Mesenchymal stem cell (in vitro differentiated cells and primary cell): ENCODE results near the gene SKA1.
"Not testable (repeated sequence)": the region's sequence is repeated elsewhere in the genome, so short reads cannot be mapped to it uniquely, and the experiment has no call there.

Experiments used
- DNase-seq: peaks from one replicate; pipeline ENCODE4 v3.0.0-alpha.2; 2013
- H2AFZ ChIP-seq: one replicate; pipeline ENCODE4 v1.6.1; 2013; ENCODE audit warnings: low read depth, mild to moderate bottlenecking, control low read depth, inconsistent platforms, low read length, moderate library complexity
- H2AK5ac ChIP-seq: 2 replicates; pipeline ENCODE4 v1.6.1; 2013; ENCODE audit warnings: low read length, moderate library complexity, mild to moderate bottlenecking, inconsistent platforms; ENCODE audit not compliant: severe bottlenecking
- H2BK120ac ChIP-seq: one replicate; pipeline ENCODE4 v1.6.1; 2013; ENCODE audit warnings: low read depth, mild to moderate bottlenecking, inconsistent platforms, low read length, moderate library complexity
- H2BK12ac ChIP-seq, 2 experiments: one replicate each; pipeline ENCODE4 v1.6.1; 2013; ENCODE audit warnings: inconsistent platforms in 2 of 2, low read length in 2 of 2, mild to moderate bottlenecking in 2 of 2, moderate library complexity in 2 of 2, control low read depth in 1 of 2
- H2BK15ac ChIP-seq: one replicate; pipeline ENCODE4 v1.6.1; 2013; ENCODE audit warnings: mild to moderate bottlenecking, low read depth, inconsistent platforms; ENCODE audit not compliant: poor library complexity, severe bottlenecking
- H2BK5ac ChIP-seq: 2 replicates; pipeline ENCODE4 v1.6.1; 2013; ENCODE audit warnings: low read depth, mild to moderate bottlenecking, low read length, control low read depth, inconsistent platforms; ENCODE audit not compliant: poor library complexity, severe bottlenecking
- H3K14ac ChIP-seq, 2 experiments: one replicate each; pipeline ENCODE4 v1.6.1; 2013; ENCODE audit warnings: inconsistent platforms in 2 of 2, low read length in 2 of 2, control low read depth in 1 of 2, mild to moderate bottlenecking in 1 of 2, moderate library complexity in 1 of 2
- H3K18ac ChIP-seq, 2 experiments: one replicate each; pipeline ENCODE4 v1.6.1; 2013; ENCODE audit warnings: inconsistent platforms in 2 of 2, low read length in 2 of 2, control low read depth in 1 of 2, low read depth in 1 of 2, mild to moderate bottlenecking in 1 of 2
- H3K23ac ChIP-seq, 2 experiments: one replicate each; pipeline ENCODE4 v1.6.1; 2013; ENCODE audit warnings: inconsistent platforms in 2 of 2, low read length in 2 of 2, mild to moderate bottlenecking in 2 of 2, moderate library complexity in 2 of 2, control low read depth in 1 of 2
- H3K27ac ChIP-seq: 2 replicates; pipeline ENCODE4 v1.5.1; 2013; ENCODE audit warnings: mild to moderate bottlenecking, moderate library complexity, low read length, control low read depth, inconsistent platforms; ENCODE audit not compliant: poor library complexity, severe bottlenecking
- H3K27me3 ChIP-seq, 2 experiments: 2 replicates each; pipeline versions ENCODE4 v1.6.1 to v1.7.0; 2013; ENCODE audit warnings: low read length in 2 of 2, mild to moderate bottlenecking in 2 of 2, moderate library complexity in 2 of 2, control low read depth in 1 of 2, inconsistent platforms in 1 of 2; ENCODE audit not compliant: control insufficient read depth in 1 of 2, insufficient read depth in 1 of 2
- H3K36me3 ChIP-seq, 2 experiments: 2 replicates each; pipeline versions ENCODE4 v1.6.1 to v1.7.0; 2013; ENCODE audit warnings: low read length in 2 of 2, control low read depth in 1 of 2, inconsistent platforms in 1 of 2, low read depth in 1 of 2, mild to moderate bottlenecking in 1 of 2; ENCODE audit not compliant: insufficient read depth in 2 of 2, control insufficient read depth in 1 of 2
- H3K4ac ChIP-seq, 2 experiments: one replicate each; pipeline ENCODE4 v1.6.1; 2013; ENCODE audit warnings: inconsistent platforms in 2 of 2, low read length in 2 of 2, mild to moderate bottlenecking in 2 of 2, moderate library complexity in 2 of 2, control low read depth in 1 of 2, low read depth in 1 of 2
- H3K4me1 ChIP-seq: 2 replicates; pipeline ENCODE4 v1.6.1; 2013; ENCODE audit warnings: low read depth, low read length, control low read depth; ENCODE audit not compliant: control insufficient read depth, insufficient read depth
- H3K4me2 ChIP-seq: 2 replicates; pipeline ENCODE4 v1.6.1; 2013; ENCODE audit warnings: low read length, mild to moderate bottlenecking, inconsistent platforms; ENCODE audit not compliant: poor library complexity, severe bottlenecking
- H3K4me3 ChIP-seq, 2 experiments: 2 replicates each; pipeline versions ENCODE4 v1.5.1 to v1.7.0; 2013; ENCODE audit warnings: low read length in 2 of 2, mild to moderate bottlenecking in 2 of 2, control low read depth in 1 of 2, low read depth in 1 of 2; ENCODE audit not compliant: insufficient read depth in 1 of 2
- H3K79me1 ChIP-seq: replicated peaks from 2 replicates; pipeline ENCODE4 v1.6.1; 2013; ENCODE audit warnings: mild to moderate bottlenecking, control low read depth, low read length, inconsistent platforms; ENCODE audit not compliant: poor library complexity, severe bottlenecking
- H3K9ac ChIP-seq: 2 replicates; pipeline ENCODE4 v1.7.0; 2013; ENCODE audit warnings: mild to moderate bottlenecking, low read length, moderate library complexity
- H3K9me3 ChIP-seq: 2 replicates; pipeline ENCODE4 v1.7.0; 2013; ENCODE audit warnings: mild to moderate bottlenecking, low read length; ENCODE audit not compliant: control insufficient read depth
- H4K8ac ChIP-seq: one replicate; pipeline ENCODE4 v1.6.1; 2013; ENCODE audit warnings: inconsistent platforms, mild to moderate bottlenecking, low read length, moderate library complexity
- H4K91ac ChIP-seq: one replicate; pipeline ENCODE4 v1.6.1; 2013; ENCODE audit warnings: mild to moderate bottlenecking, low read length, inconsistent platforms
- WGBS: methylation state at CpG from one replicate; pipeline ENCODE4 v1.1.7; 2013; ENCODE audit warnings: mixed read lengths; 5-methylcytosine and 5-hydroxymethylcytosine counted together

The SKA1 gene

GRCh38 chr18:50401295-50401694 lies 26.4 kb downstream of the SKA1 start:
- no peaks in the 10 kb centered on the region for H3K79me1 ChIP-seq
- no peak overlapping the region for H4K91ac ChIP-seq
- H3K36me3 ChIP-seq: no peaks in the 10 kb centered on the region
- H3K9ac ChIP-seq: no peak overlapping the region
- no peak overlapping the region for H3K4me2 ChIP-seq
- H3K27me3 ChIP-seq: peaks cover 3 to 66% of the 10 kb centered on the region in 2 experiments
- H3K14ac ChIP-seq: no peak overlapping the region
- no peak overlapping the region for H3K18ac ChIP-seq
- H2AK5ac ChIP-seq: no peak overlapping the region
- H3K4me3 ChIP-seq: no peak overlapping the region
- H2BK5ac ChIP-seq: no peak overlapping the region
- no peak overlapping the region for H4K8ac ChIP-seq
- H2BK15ac ChIP-seq: no peak overlapping the region
- 44% methylated on average over 12 of the region's 18 CpGs for WGBS
- no peaks in the 10 kb centered on the region for H3K9me3 ChIP-seq
- no peak overlapping the region for H2BK12ac ChIP-seq
- no peak overlapping the region for H3K23ac ChIP-seq
- H3K4ac ChIP-seq: no peak overlapping the region
- H3K4me1 ChIP-seq: peaks cover 8% of the 10 kb centered on the region
- no peak for DNase-seq
- no peak overlapping the region for H2BK120ac ChIP-seq
- H3K27ac ChIP-seq: no peak overlapping the region
- H2AFZ ChIP-seq: no peak overlapping the region

GRCh38 chr18:50401888-50402287 lies 27.0 kb downstream of the SKA1 start:
- Histone ChIP-seq H2BK5ac (no peak overlapping the region), H4K8ac (no peak overlapping the region), H3K9ac (no peak overlapping the region), H2BK15ac (no peak overlapping the region), H3K23ac (no peak overlapping the region), H3K27me3 (peaks cover 3 to 72% of the 10 kb centered on the region in 2 experiments), H3K79me1 (no peaks in the 10 kb centered on the region), H2AK5ac (no peak overlapping the region), H2BK120ac (no peak overlapping the region), H4K91ac (no peak overlapping the region), H3K4ac (no peak overlapping the region), H3K9me3 (no peaks in the 10 kb centered on the region), H3K18ac (no peak overlapping the region), H3K36me3 (no peaks in the 10 kb centered on the region), H3K4me2 (no peak overlapping the region), H3K4me3 (no peak overlapping the region), H3K14ac (no peak overlapping the region), H3K27ac (no peak overlapping the region), H3K4me1 (peaks cover 8% of the 10 kb centered on the region), H2BK12ac (no peak overlapping the region), H2AFZ (no peak overlapping the region)
- no peak for DNase-seq
- whole genome bisulfite sequencing: 33% methylated on average over 21 of the region's 21 CpGs

DNA sequence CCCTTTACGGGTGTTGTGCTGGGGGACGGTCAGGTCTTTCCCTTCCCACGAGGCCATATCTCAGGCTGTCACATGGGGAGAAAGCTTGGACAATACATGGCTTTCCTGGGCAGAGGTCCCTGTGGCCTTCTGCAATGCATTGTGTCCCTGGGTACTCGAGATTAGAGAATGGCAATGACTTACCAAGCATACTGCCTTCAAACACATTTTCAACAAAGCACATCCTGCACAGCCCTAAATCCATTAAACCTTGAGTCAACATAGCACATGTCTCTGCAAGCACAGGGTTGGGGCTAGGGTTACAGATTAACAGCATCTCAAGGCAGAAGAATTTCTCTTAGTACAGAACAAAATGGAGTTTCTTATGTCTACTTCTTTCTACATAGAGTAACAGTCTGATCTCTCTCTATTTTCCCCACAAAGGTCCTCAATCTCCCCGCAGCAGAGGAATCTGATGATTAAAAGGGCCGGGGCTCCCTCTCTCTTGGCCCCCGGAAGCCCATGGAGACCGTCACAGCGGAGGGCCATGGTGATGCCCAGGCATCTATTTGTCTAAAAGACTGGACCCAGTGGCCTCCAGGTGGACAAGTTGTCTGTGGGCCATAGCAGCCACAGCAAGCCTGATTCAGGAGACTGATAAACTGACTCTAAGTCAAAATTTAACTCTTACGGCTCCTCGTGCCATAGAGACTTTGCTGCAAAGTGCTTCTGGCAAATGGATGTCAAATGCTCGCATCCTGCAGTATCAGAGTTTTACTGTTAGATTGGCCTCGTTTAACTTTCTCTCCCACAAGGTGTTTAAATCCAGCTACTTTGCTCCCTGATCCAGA lies 30.1 kb downstream of the SKA1 start:
- H2BK15ac ChIP-seq, H3K27ac ChIP-seq, H3K4me2 ChIP-seq, H3K4ac ChIP-seq, H3K36me3 ChIP-seq, H2AFZ ChIP-seq, H4K91ac ChIP-seq, H3K14ac ChIP-seq, H3K9me3 ChIP-seq, H3K4me1 ChIP-seq, H3K9ac ChIP-seq, H2BK12ac ChIP-seq, H2BK5ac ChIP-seq, H3K23ac ChIP-seq, H3K79me1 ChIP-seq, H3K18ac ChIP-seq, H4K8ac ChIP-seq, DNase-seq, H2BK120ac ChIP-seq, H3K4me3 ChIP-seq: not testable (repeated sequence)
- peaks cover 5 to 83% of the 10 kb centered on the region in 2 experiments for H3K27me3 ChIP-seq
- WGBS: 70% methylated on average over 13 of the region's 13 CpGs
- H2AK5ac ChIP-seq: peak overlapping the region; percentile 49

DNA sequence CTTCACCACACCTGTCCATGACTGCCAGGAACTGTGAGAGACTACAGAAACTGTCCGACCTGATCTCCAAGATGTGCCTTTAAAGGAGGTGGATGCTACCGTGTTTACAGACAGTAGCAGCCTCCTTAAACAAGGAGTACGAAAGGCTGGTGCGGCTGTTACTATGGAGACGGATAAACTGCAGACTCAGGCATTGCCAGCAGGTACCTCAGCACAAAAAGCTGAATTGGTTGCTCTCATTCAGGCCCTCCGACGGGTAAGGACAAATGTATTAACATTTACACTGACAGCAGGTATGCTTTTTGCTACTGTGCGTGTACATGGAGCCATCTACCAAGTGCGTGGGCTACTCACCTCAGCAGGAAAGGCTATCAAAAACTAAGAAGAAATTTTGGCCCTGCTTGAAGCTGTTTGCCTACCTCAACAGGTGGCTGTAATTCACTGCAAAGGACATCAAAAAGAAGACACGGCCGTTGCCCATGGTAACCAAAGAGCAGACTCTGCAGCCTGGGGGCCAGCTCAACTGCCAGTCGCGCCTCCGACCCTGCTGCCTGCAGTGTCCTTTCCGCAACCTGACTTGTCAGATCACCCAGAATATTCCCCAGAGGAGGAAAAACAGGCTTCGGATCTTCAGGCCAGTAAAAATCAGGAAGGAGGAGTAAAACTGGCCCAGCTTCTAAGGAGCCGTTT lies 30.9 kb downstream of the SKA1 start:
- Histone ChIP-seq H3K23ac (no peak overlapping the region), H3K36me3 (no peaks in the 10 kb centered on the region), H3K4me3 (no peak overlapping the region), H3K4ac (no peak overlapping the region), H2BK120ac (no peak overlapping the region), H3K4me2 (no peak overlapping the region), H3K9ac (no peak overlapping the region), H3K27me3 (peaks cover 5 to 83% of the 10 kb centered on the region in 2 experiments), H3K27ac (no peak overlapping the region), H2AK5ac (no peak overlapping the region), H4K91ac (no peak overlapping the region), H2BK12ac (no peak overlapping the region), H3K18ac (no peak overlapping the region), H4K8ac (no peak overlapping the region), H3K79me1 (no peaks in the 10 kb centered on the region), H3K14ac (no peak overlapping the region), H2BK15ac (no peak overlapping the region), H2AFZ (no peak overlapping the region), H2BK5ac (no peak overlapping the region), H3K4me1 (peaks cover 8% of the 10 kb centered on the region), H3K9me3 (no peaks in the 10 kb centered on the region)
- no peak for DNase-seq
- WGBS: 87% methylated on average over 17 of the region's 17 CpGs
